NCI-H2029 treated with DMSO at 0.1 percent for 48 hours (cell line): ENCODE data around the gene ACTL8.

Experiments used
- DNase-seq: peaks from one replicate; lab custom pipeline; 2025; lab: John Stamatoyannopoulos, UW

Gene ACTL8

GRCh38 chr1:17805869-17806684 lies 50.9 kb downstream of the ACTL8 start:
- no peak for DNase-seq

- DNase-seq: no peak
Observed at GRCh38 chr1:17808816-17809215, 53.7 kb downstream of the ACTL8 start.

- no peak for DNase-seq
Observed at GRCh38 chr1:17810668-17811067, 55.5 kb downstream of the ACTL8 start.

GRCh38 chr1:17816511-17816910 lies 61.4 kb downstream of the ACTL8 start:
- DNase-seq: no peak

- DNase-seq: no peak
Observed at GRCh38 chr1:17819129-17819802, 64.1 kb downstream of the ACTL8 start.

- DNase-seq: no peak
Observed at GRCh38 chr1:17820198-17820597, 65.1 kb downstream of the ACTL8 start.

GRCh38 chr1:17822741-17823426 lies 67.8 kb downstream of the ACTL8 start:
- DNase-seq: no peak

GRCh38 chr1:17825273-17826164 lies 70.4 kb downstream of the ACTL8 start:
- no peak for DNase-seq

GRCh38 chr1:17826165-17826488 lies 71.0 kb downstream of the ACTL8 start:
- no peak for DNase-seq

GRCh38 chr1:17828991-17829390 lies 73.9 kb downstream of the ACTL8 start:
- no peak for DNase-seq

- peak; percentile 69 for DNase-seq
Observed at GRCh38 chr1:17829579-17829978, 74.4 kb downstream of the ACTL8 start.

GRCh38 chr1:17831597-17831996 lies 76.5 kb downstream of the ACTL8 start:
- no peak for DNase-seq

- DNase-seq: no peak
Observed at GRCh38 chr1:17833661-17834501, 78.7 kb downstream of the ACTL8 start.

- DNase-seq: no peak
Observed at GRCh38 chr1:17834561-17835100, 79.5 kb downstream of the ACTL8 start.

GRCh38 chr1:17837233-17838030 lies 82.3 kb downstream of the ACTL8 start:
- DNase-seq: no peak

GRCh38 chr1:17839641-17840196 lies 84.6 kb downstream of the ACTL8 start:
- DNase-seq: no peak

- DNase-seq: no peak
Observed at GRCh38 chr1:17841944-17842343, 86.8 kb downstream of the ACTL8 start.

- no peak for DNase-seq
Observed at GRCh38 chr1:17842686-17843085, 87.6 kb downstream of the ACTL8 start.

- DNase-seq: no peak
Observed at GRCh38 chr1:17844185-17844826, 89.2 kb downstream of the ACTL8 start.
